ENCODE measurements around the gene ATXN1.

ATXN1 gene

GRCh38 chr6:16249971-16250370 lies 511.3 kb downstream of the ATXN1 start:
- no peak for DNase-seq (ENCODE audit: low spot score)
